HK-2 (cell line): ENCODE data around the gene KCNH8.

Experiments
- DNase-seq: peaks from one replicate; pipeline ENCODE4 v3.0.0-alpha.2; 2018; ENCODE audit not compliant: unreplicated experiment

Gene KCNH8

DNA sequence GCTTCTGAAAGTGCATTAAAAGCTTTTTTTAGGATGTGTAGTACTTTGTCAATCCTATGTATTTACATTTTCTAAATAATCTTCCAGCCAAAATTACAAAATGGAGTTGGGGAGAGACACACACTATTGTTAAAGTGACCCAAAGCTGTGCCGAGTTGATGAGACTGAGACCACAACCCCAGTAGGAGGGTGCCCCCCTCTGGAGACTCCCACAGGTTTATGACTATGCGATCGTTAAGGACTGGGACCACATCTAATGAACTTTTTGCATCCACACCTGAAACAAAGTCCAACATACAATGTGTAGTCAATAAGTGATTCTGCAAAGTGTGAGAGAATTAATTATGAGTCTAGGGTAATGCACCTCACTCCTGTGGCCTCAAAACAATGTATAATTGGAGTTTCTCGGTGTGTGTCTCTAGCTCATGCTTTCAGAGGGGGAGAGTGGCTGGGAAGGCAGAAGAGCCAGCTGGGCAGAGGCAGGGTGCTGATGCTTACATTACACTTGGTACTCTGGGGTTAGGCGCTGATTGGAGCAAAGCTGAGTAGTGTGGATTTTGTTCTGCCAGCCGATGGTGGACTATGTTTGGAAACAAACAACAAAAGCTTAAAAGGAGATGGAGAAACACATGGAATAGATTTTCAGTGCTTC is 102.8 kb downstream of the KCNH8 start:
- no peak for DNase-seq

DNA sequence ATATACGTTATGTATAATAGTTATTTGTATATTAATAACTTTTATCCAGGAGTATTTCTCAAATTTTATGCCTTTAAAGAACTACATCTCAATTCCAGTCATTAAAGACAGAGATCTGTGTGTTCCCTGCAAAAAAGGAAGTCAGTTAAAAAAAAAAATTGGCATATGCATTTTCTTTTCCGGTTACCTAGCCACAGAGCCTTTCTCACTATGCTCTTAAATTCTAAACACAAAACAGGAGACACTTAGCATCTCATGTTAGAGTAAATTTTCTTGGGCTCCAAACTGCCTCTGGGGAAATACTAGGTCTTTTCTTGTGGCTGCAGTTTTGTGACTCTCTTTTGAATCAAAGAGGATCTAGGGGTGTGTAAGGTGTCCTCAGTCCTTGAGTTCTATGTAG is 105.9 kb downstream of the KCNH8 start:
- DNase-seq: no peak

DNA sequence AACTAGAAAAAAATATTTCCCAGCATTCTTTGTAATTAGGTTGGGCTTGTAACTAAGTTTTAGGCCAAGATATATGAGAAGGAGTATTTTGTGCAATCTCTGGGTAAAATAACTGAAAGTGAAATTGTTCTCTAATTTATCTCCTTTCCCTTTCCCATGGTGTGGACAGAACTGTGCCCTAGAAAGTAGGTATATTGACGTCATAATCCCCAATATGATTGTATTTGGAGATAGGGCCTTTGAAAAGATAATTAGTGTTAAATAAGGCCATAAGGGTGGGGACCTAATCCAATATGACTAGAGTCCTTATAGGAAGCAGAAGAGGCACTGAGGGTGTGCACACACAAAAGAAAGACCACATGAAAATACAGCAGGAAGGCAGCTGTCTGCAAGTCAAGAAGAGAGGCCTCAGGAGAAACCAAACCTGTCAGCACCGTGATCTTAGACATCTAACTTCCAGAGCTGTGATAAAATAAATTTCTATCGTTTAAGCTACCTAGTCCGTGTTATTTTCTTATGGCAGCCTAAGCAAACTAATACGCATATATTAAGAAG is 106.6 kb downstream of the KCNH8 start:
- DNase-seq: no peak

DNA sequence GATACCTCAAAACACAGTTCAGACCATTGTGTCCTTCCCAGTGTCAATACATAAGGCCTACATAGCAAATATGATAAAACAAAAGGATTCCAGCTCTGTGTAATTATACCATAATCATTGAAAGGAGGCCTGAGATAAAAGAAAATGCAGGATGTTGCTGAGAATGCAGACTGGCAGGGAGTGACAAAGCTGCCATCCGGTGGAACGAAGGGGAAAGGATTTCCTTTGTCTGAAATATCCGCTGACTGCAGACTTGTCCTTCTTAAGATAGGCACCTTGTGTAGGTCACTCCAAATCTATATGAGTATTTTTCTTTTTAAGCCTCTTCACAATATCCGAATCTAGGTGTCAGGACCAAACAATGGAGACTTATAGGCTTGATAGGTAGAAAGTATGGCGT is 108.0 kb downstream of the KCNH8 start:
- no peak for DNase-seq

DNA sequence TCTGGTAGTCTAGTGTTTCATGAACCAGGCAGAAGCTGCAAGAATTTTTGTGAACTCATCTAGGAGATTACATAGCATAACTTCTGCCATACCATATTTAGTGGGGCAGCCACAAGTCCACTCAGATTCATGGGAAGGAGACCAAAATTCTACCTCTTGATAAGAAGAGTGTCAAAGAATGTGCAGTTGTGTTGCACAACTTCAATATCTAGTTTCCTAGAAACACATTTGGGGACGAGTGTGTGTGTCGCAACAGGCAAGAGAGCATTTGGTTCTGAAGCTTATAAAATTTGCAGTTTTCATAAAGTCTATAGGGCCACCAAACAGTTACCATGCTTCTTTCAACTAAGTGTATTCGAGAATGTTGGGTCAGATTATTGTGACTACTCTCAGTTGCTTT is 115.3 kb downstream of the KCNH8 start:
- DNase-seq: no peak

DNA sequence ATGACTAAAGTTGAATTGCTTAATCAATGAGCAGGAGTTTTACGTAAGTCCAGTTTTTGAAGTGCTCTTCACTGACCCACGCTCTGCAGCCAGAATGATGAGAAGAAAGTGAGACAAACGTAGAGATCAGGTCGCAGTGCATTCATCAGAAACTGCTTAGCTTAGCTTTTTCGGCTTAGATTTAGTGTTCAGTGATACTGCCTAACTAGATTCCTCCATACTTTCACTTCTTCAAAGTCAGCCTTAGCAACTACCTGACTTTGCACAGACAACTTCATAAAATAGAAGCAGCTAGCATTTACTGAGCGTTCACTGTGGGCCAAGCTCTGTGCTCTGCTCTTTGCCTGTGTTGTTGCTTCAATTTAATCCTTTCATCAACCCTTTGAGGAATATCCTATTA is 116.1 kb downstream of the KCNH8 start:
- DNase-seq: no peak

DNA sequence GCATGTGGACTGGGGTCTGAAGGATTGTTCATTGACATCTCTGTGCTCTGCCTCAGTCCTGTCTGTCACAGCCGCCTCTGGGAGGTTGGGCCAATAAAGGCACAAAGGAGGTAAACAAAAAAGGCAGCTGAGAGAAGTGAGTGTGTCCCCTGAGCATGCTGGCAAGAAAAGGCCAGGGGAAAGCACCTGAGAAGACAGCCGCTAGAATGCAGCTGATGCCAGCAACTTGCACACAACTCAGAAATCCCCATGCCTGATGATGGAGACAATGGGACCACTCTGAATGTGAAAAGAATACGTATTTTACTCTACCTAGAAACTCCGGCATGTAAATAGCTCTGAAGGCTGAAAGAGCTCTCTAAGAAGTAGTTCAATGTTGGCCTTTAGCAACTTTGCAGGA is 118.7 kb downstream of the KCNH8 start:
- no peak for DNase-seq

DNA sequence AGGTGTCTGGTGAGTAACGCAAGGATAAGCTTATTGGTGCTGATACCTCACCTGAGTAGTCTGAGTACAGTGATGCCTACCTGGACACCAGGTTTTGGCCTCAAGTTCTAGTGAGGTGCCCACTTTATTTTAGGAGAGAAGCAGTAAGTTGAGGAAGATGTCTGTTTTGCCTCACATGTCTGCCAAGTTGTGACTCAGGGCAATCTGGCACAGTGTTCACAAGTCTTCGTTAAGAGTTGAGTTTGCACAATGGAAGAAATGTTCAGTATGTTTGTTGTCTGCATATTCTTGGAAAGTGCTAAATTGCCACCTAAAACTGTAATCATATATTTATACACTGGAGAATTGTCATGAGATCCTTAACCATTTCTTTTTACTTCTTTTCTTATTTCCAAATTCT is 122.2 kb downstream of the KCNH8 start:
- DNase-seq: no peak

DNA sequence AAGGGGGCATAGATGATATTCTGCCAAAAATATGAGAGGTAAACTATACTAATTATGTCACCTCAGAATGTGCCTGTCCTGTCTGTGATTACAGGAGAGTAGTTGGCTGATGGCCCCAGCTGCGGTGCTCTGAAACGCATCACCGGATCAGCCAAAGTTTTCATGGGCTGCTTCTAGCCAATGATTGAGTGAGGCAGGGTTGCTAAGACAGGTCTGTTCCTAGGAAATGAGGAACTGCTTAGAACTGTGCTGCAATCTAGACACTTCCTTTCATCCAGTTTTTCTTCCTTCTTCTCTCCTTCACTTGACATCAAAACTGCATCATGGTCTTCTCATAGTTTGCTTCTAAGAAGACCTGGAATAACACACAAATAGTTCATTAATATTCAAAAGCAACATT is 124.0 kb downstream of the KCNH8 start:
- DNase-seq: no peak

DNA sequence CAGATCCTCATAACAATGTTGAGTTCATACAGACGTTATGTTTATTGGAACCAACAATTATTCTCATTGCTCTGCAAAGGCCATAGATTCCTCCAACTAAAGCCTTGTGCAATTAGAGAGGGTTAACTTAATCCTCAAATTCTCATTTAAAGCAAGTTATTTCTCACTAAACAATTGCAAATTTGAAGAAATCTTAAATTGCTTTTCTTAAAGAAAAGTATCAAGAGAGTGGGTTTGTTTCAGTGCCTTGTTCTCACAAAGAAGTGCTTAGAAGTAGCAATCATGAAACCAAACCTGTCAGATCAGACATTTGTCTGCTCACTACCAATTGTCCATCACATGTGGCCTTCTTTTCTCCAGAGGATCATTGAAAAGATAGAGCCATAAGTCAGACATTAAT is 124.8 kb downstream of the KCNH8 start:
- DNase-seq: no peak

DNA sequence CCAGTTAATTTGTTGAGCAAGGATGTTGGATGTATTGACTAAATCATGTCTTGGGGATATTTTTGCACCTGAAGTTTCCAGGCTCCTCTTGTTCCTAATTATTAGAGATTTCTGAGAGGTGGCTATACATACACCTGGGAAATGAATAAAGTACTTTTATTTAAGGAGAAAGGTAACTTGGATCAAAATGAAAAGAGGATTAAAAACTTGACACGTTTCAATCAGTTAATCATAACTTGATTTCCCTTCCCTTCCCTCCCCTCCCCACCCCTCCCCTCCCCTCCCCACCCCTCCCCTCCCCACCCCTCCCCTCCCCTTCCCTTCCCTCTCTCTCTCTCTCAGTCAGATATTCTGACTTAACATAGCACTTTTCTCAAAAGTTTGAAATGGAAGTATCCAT is 126.3 kb downstream of the KCNH8 start:
- no peak for DNase-seq

DNA sequence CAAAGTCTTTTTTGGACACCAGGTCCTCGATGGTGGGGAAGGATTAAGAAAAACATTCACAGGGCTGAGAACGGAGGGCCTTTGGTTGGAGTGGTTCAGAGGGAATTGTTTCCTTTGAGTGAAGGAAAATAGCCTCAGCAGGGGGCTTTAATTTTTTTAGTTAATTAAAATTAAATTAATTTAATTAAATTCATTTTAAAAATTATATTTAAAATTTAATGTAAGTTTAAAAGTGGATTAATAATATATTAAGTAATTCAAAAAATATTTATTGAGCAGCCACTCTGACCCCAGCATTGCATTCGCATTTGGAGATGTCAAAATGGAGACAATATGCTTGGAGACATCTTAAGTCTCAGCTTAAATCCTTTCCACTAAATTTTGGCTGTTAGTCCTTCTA is 136.7 kb downstream of the KCNH8 start:
- no peak for DNase-seq

DNA sequence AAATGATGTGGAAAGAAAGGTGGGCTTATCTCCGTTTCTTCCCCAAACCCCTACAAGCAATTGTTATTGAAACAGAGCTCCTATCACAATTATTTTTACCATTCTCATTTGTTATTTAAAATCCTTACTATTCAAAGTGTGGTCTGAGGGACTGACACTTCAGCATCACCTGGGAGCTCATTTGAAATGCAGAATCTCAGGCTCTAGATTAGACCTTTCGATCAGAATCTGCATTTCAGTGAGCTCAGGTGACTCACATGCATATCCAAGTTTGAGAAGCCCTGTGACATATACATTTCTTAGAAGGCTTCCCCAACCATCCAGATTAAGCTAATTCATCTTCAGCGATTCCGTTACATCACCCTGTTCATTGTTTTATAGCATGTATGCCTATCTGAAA is 145.0 kb downstream of the KCNH8 start:
- DNase-seq: no peak

DNA sequence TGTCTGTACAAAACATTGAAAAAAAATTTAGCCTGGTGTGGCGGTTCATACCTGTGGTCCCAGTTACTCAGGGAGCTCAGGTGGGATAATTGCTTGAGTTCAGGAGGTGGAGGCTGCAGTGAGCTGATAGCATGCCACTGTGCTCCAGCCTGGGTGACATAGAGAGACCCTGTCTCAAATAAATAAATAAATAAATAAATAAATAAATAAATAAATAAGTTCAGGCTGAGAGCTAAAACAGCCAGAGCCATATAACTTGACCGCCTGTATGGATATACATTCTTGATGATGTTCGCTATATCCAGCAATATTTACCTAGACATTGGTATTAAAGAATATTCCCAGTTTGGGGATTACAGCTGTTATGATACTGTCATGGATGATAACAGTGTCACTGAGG is 146.9 kb downstream of the KCNH8 start:
- DNase-seq: no peak

DNA sequence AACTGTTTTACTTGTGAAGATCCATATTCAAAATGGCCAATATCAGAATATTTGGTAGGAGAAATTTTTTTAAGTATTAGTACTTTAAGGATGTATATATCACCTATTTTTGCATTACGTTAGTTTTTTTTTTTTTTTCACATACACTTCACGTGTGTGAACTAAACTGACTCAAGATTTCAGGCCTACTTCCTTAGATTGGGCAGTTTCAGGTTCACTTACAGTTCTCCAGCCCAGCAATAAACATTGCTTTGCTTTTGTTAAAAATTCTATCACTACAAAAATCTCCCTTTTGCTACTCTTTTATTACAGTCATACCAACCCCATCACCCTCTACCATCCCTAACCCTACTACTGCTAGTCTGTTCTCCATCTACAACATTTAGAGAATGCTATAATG is 183.6 kb downstream of the KCNH8 start:
- DNase-seq: no peak

DNA sequence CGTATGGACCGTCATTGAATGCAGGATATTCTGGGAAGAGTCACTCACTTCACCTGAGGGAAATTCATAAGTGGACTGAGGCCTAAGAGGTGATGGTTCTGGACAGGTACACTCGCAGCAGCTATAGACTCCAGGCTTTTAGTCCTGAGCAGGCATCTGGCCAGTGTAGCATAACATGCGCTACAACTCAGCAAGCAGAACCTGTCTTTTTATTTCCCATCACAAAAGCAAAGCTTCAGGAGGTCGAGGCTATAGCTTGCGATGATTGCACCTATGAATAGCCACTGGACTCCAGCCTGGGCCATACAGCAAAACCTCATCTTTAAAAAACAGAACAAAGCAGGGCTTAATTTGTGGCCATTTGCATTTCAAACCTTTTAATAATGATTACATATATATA is 185.8 kb downstream of the KCNH8 start:
- no peak for DNase-seq

DNA sequence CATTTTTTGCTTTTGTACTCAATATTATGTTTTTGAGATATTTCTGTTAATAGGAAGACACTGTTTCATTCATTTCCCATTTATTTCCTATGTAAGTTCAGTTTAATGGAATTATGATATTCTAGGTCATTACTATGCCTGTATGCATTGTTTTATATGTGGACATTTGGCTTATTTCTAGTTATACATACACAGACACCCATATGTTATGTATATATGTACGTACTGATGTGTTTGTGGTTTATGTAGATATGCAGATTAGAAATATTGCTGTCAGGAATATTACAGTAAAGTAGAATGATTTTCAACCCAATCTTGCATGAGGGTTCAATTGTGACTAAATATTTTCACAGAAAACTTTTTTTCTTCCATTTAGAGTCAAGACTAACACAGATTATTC is 190.5 kb downstream of the KCNH8 start:
- DNase-seq: no peak

DNA sequence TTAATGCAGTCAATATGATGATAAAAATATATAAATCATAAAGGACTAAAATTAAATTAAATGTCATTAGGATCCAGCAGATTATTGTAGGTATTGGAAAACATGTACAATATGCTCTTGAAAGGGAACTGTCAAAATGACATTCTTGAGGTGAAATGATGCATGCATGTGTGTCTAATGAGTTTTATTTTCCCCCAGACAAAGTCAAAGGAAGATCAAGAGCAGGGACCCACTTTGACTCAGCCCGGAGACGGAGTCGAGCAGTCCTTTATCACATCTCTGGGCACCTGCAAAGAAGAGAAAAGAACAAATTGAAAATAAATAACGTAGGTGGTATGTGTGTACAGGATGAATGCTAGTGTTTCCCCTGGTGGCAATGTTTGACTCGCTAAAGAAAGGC is 194.1 kb downstream of the KCNH8 start:
- no peak for DNase-seq

DNA sequence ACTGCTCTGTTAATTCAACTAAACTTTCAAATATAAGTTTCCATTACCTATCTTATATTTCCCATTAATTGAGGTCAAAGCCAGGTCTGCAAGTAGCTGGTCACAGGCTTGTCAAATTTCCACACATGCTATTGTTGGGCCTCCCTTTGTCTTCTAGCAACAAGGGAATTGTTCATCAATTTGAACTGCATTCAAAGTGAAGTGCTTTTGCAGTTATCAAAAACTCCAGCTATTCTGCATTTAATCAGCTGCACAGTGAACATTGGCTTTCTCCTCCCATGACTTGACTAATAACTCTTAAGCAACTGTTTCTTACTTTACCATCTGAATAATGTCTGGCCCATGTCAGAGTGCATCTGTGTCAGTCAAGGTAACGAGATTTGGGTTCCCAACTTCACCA is 198.4 kb downstream of the KCNH8 start:
- DNase-seq: no peak

DNA sequence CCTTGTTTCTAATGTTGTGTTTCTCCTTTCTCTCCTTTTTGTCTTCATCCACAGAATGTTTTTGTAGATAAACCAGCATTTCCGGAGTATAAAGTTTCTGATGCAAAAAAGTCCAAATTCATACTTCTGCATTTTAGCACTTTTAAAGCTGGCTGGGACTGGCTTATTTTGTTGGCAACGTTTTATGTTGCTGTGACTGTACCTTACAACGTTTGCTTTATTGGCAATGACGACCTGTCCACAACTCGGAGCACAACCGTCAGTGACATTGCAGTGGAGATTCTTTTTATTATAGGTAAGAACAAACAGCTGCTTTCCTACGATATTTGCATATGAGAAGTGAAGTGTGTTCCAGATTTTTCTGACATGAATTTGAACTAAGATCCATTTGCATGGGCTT is 199.4 kb downstream of the KCNH8 start:
- DNase-seq: no peak

DNA sequence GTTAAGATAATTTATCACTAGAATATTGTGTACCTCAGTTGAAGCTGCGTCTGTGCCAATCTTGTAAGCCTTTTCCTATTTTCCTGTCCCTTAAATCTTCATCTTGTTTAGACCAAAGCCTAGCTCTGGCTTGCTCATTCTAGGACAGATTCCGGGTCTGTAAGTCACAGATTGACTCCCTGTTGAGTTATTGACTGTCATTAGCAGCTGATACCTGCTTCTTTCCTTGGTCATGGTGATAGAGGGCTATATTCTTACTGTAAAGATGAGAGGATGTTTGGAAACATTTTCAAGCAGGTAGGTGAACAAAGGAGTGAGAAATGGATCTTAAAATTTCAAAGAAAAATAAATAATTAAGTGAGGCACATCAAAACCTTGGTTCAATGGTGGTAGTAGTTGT is 200.2 kb downstream of the KCNH8 start:
- DNase-seq: no peak

DNA sequence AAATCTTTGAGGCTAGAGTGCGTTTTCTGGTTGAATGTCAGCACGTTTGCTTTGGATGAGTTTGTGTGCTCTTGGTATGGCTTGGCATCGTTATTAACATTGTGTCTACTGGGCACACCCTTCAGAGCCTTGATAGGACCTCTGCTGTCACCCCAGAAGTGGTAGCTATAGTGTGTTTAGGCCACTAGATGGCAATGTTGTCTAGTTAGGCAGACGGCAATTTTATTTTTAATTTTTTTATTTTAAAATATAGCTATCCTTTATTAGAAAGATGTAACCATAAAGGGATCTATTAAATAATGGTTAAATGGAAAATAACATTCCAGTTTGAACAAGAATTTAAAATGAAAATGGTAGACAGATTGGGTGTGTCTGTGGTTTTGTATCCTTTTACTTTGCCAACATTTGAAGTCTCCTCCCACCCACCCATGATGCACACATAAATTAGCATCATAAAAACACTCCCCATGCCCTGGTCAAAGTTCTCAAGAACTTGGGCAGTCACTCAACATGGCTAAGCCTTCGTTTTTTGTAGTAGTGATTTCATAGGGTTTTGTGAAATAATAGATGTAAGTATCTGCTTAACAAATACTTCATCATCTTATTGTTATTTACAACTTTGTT is 200.7 kb downstream of the KCNH8 start:
- DNase-seq: no peak

DNA sequence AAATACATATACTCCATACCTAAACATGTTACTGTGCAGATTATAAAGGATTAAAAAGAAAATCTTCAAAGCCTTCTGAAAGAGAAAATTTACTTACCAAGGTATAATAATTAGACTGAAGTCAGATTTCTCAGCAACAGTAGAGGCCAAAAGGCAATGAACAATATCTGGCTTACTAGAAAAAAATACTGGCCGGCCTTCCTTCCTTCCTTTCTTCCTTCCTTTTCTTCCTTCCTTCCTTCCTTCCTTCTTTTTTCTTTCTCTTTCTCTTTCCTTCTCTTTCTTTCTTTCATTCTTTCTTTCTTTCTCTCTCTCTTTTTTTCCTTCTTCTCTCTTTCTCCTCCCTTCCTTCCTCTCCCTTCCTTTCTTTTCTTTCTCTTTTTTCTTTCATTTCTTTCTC is 209.6 kb downstream of the KCNH8 start:
- DNase-seq: no peak

DNA sequence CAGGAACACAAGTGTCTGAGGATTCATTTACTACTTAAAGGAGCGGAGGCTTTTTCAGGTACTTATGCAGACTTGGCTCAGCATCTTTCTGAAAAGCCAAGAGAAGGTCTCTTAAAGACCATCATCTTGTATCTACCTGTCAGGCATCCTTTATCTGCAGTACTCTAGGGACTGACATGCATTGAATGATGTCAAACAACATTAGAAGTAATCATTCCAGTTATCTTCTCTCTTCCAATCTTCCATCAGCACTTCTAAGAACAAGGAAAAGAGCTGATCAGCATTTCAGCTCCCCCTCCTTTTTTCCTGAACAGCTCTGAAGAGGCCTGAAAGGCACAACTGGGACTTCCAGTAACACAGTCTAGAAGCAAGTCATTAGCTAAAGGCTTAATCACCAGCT is 214.8 kb downstream of the KCNH8 start:
- DNase-seq: no peak
